ENCODE data around the gene NMT1. TPM values are rescaled to one million over a fixed set of nuclear protein-coding genes. Genes with fewer than 3 reads are reported as not detected.
A peak's percentile ranks its signal among the peaks of the same experiment; 100 is the strongest.

Gene NMT1
- total and polyA plus RNA-seq, 2 of the 13 experiments (the other 11 are each of a cell fraction or from before 2014, with no cell fraction given), result 75.7 to 142 TPM

- no peak for TF ChIP-seq HIC2 (CRISPR knock-in tag; IDR thresholded peaks at IDR 0.05; ENCODE audit: low read depth)
- peak; percentile 87 for TF ChIP-seq TARDBP (CRISPR knock-in tag; IDR thresholded peaks at IDR 0.05)
- peak; percentile 24; the same call in 1 of the 2 replicates for TF ChIP-seq ZNF552 (CRISPR knock-in tag; IDR thresholded peaks at IDR 0.05; ENCODE audit: borderline replicate concordance)
- TF ChIP-seq SNAI1 (CRISPR knock-in tag; IDR thresholded peaks at IDR 0.05; ENCODE audit: borderline replicate concordance), result 0 out of 2 replicates have a peak, but pooled peaks have one; percentile 20
- no peak for TF ChIP-seq ZMYM2 (CRISPR knock-in tag; IDR thresholded peaks at IDR 0.05)
- peak; percentile 76 for TF ChIP-seq MAX (IDR thresholded peaks at IDR 0.05)
- TF ChIP-seq ZNF292 (CRISPR knock-in tag; IDR thresholded peaks at IDR 0.05; ENCODE audit: borderline replicate concordance, low read depth), result no peak; the same call in 1 of the 2 replicates
- peak; percentile 55; the same call in 1 of the 2 replicates for TF ChIP-seq HBP1 (CRISPR knock-in tag; IDR thresholded peaks at IDR 0.05; ENCODE audit: low read depth)
- 0 out of 2 replicates have a peak, but pooled peaks have one; percentile 50 for TF ChIP-seq HNRNPL (IDR thresholded peaks at IDR 0.05; ENCODE audit: low read depth, low read length)
- TF ChIP-seq ARNTL (CRISPR knock-in tag; IDR thresholded peaks at IDR 0.05), result peak; percentile 70; the same call in 1 of the 2 replicates
- peak; percentile 65 for TF ChIP-seq ZNF777 (CRISPR knock-in tag; IDR thresholded peaks at IDR 0.05)
- no peak for TF ChIP-seq ZNF484 (CRISPR knock-in tag; IDR thresholded peaks at IDR 0.05; ENCODE audit: borderline replicate concordance, low read depth)
- TF ChIP-seq ZBTB14 (CRISPR knock-in tag; IDR thresholded peaks at IDR 0.05), result peak; percentile 31
- peak; percentile 81 for TF ChIP-seq SAFB2 (CRISPR knock-in tag; IDR thresholded peaks at IDR 0.05; ENCODE audit: borderline replicate concordance, low read depth)
- no peak for TF ChIP-seq DZIP1 (CRISPR knock-in tag; IDR thresholded peaks at IDR 0.05)
- TF ChIP-seq THAP7 (CRISPR knock-in tag; IDR thresholded peaks at IDR 0.05), result peak; percentile 51; the same call in 1 of the 2 replicates
- peak; percentile 94 for TF ChIP-seq PITX1 (CRISPR knock-in tag; IDR thresholded peaks at IDR 0.05)
- no peak for TF ChIP-seq ZNF451 (CRISPR knock-in tag; IDR thresholded peaks at IDR 0.05)
- peak; percentile 69 for TF ChIP-seq ZMYM4 (CRISPR knock-in tag; IDR thresholded peaks at IDR 0.05)
- 0 out of 2 replicates have a peak, but pooled peaks have one; percentile 28 for TF ChIP-seq SP140L (CRISPR knock-in tag; IDR thresholded peaks at IDR 0.05; ENCODE audit: borderline replicate concordance)
These were observed at the start of gene NMT1 (continued) for GRCh38 chr17:45060797-45061605.

Measured in HepG2 (cell line).